Measurements from ENCODE around the gene RMDN3.

Gene RMDN3

GRCh38 chr15:40716165-40716564 lies 38.9 kb downstream of the RMDN3 start:
- no peaks in the 10 kb centered on the region for H3K9me3 ChIP-seq (ENCODE audit: severe bottlenecking)
- H3K36me3 ChIP-seq: peaks cover 53% of the 10 kb centered on the region
- H3K4me3 ChIP-seq (ENCODE audit: low read depth, low read length): no peak overlapping the region
- no peak overlapping the region for H3K27ac ChIP-seq
- TF ChIP-seq CTCF (IDR thresholded peaks at IDR 0.05; ENCODE audit: low read depth, low read length): no peak
- H3K27me3 ChIP-seq (ENCODE audit: insufficient read depth, low read depth, severe bottlenecking): no peaks in the 10 kb centered on the region
- DNase-seq: no peak

GRCh38 chr15:40714144-40714543 lies 40.9 kb downstream of the RMDN3 start:
- Histone ChIP-seq H3K27ac (no peak overlapping the region), H3K4me3 (ENCODE audit: low read depth, low read length) (no peak overlapping the region), H3K36me3 (peaks cover 55% of the 10 kb centered on the region), H3K27me3 (ENCODE audit: insufficient read depth, low read depth, severe bottlenecking) (no peaks in the 10 kb centered on the region), H3K9me3 (ENCODE audit: severe bottlenecking) (no peaks in the 10 kb centered on the region)
- DNase-seq: no peak
- no peak for TF ChIP-seq CTCF (IDR thresholded peaks at IDR 0.05; ENCODE audit: low read depth, low read length)

GRCh38 chr15:40706121-40706520 lies 48.9 kb downstream of the RMDN3 start:
- Histone ChIP-seq H3K27me3 (ENCODE audit: insufficient read depth, low read depth, severe bottlenecking) (no peaks in the 10 kb centered on the region), H3K9me3 (ENCODE audit: severe bottlenecking) (no peaks in the 10 kb centered on the region), H3K27ac (no peak overlapping the region), H3K36me3 (peaks cover 73% of the 10 kb centered on the region), H3K4me3 (ENCODE audit: low read depth, low read length) (no peak overlapping the region)
- TF ChIP-seq CTCF (IDR thresholded peaks at IDR 0.05; ENCODE audit: low read depth, low read length): no peak
- no peak for DNase-seq

GRCh38 chr15:40702077-40702476 lies 53.0 kb downstream of the RMDN3 start:
- H3K27ac ChIP-seq: no peak overlapping the region
- no peak overlapping the region for H3K4me3 ChIP-seq (ENCODE audit: low read depth, low read length)
- no peak for DNase-seq
- H3K9me3 ChIP-seq (ENCODE audit: severe bottlenecking): no peaks in the 10 kb centered on the region
- no peaks in the 10 kb centered on the region for H3K27me3 ChIP-seq (ENCODE audit: insufficient read depth, low read depth, severe bottlenecking)
- TF ChIP-seq CTCF (IDR thresholded peaks at IDR 0.05; ENCODE audit: low read depth, low read length): no peak
- H3K36me3 ChIP-seq: peaks cover 71% of the 10 kb centered on the region

- no peak for DNase-seq
- Histone ChIP-seq H3K27me3 (ENCODE audit: insufficient read depth, low read depth, severe bottlenecking) (no peaks in the 10 kb centered on the region), H3K27ac (no peak overlapping the region), H3K4me3 (ENCODE audit: low read depth, low read length) (no peak overlapping the region), H3K9me3 (ENCODE audit: severe bottlenecking) (no peaks in the 10 kb centered on the region), H3K36me3 (peaks cover 38% of the 10 kb centered on the region)
- no peak for TF ChIP-seq CTCF (IDR thresholded peaks at IDR 0.05; ENCODE audit: low read depth, low read length)
Measured at GRCh38 chr15:40697916-40698315, 57.1 kb downstream of the RMDN3 start.

GRCh38 chr15:40696228-40696627 lies 58.8 kb downstream of the RMDN3 start:
- Histone ChIP-seq H3K36me3 (peaks cover 30% of the 10 kb centered on the region), H3K9me3 (ENCODE audit: severe bottlenecking) (no peaks in the 10 kb centered on the region), H3K4me3 (ENCODE audit: low read depth, low read length) (no peak overlapping the region), H3K27ac (no peak overlapping the region), H3K27me3 (ENCODE audit: insufficient read depth, low read depth, severe bottlenecking) (no peaks in the 10 kb centered on the region)
- DNase-seq: no peak
- TF ChIP-seq CTCF (IDR thresholded peaks at IDR 0.05; ENCODE audit: low read depth, low read length): no peak

Data from WERI-Rb-1 (cell line).